Daoy (cell line): ENCODE results near the gene RCAN2. TPM values are rescaled to one million over a fixed set of nuclear protein-coding genes. Genes with fewer than 3 reads are reported as not detected.
"Not testable (repeated sequence)": the region's sequence is repeated elsewhere in the genome, so short reads cannot be mapped to it uniquely, and the experiment has no call there.

Source experiments
- DNase-seq: peaks from one replicate; pipeline ENCODE4 v3.0.0-alpha.2; 2015; ENCODE audit warnings: low read depth
- total RNA-seq: library from RNA; depleted of rRNA; stranded (reverse); fragments of >200 nt; shearing (Covaris generic); gene quantifications from 2 replicates; pipeline ENCODE4 v1.2.3, GENCODE V29; 2014

The RCAN2 gene
- total RNA-seq, 1 experiment from 2014 or later, result 2.0 TPM

GRCh38 chr6:46333481-46333880 lies 157.8 kb downstream of the RCAN2 start:
- DNase-seq, result no peak

GRCh38 chr6:46332448-46332847 lies 158.8 kb downstream of the RCAN2 start:
- DNase-seq, result not testable (repeated sequence)

GRCh38 chr6:46331461-46331860 lies 159.8 kb downstream of the RCAN2 start:
- DNase-seq, result no peak

GRCh38 chr6:46329568-46329967 lies 161.7 kb downstream of the RCAN2 start:
- DNase-seq, result no peak

GRCh38 chr6:46327779-46328178 lies 163.5 kb downstream of the RCAN2 start:
- DNase-seq, result no peak

DNA sequence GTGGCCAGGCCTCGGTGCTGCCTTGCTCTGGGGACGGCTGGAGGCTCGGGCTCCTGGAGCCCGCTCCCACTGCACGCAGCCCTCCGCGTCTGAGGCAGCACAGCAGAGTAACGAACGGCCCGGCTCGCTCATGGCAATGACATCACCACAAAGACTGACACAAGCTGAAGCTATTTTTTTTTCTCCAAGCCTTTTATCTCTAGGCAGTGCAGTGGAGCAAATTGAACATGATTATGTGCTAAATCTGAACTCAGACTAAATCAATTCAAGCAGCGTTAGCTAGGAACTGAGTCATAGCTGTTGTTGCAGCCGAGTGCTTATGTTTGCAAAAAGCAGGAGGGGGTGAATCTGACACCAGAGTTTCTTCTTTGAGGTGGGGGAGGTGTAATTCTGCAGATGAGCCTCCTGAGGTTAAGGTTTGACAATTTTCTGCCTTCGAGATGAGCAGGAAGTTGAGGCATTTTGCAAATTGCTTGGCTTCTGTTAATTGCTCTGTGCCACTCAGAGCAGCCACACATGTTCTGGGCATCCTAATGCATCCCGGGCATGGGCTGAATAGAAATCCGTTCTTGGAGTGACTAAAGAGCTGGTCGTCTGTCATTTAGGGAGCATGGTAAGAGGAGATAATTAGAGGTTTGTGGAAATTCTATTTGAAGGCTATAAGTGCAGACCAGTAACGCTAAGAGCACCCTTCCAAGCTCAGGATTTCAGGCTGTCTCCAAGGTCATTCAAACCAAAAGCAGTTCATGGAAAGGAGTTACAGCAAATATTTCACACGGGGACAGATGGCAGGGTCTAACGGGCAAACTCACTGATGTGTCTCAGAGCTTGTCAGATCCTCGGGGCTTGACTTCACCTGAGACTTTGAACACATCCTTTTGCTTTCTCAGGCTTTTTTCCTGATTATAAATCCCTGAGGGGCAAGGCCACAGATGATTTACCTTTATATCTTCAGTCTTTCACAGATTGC lies 165.4 kb downstream of the RCAN2 start:
- peak; percentile 30 for DNase-seq

DNA sequence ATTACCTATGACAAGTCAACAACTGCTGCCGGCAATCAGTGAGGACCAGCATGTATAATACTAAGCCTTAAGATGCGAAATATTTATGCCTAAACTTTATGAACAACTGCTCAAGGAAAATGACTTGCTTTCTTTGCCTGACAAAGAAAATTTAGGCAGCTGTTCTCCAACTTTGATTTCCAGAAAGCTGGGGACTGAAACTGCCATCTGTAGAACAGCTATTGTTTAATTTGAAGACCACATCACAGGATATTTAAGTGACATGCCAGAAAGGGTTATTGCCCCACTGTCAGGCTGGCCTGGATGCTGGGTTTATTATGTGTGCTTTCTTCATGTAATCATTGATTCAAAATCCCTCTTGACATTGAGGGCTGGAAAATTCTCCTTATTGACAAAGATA lies 166.5 kb downstream of the RCAN2 start:
- DNase-seq, result no peak

GRCh38 chr6:46323966-46324622 lies 167.2 kb downstream of the RCAN2 start:
- DNase-seq, result no peak

DNA sequence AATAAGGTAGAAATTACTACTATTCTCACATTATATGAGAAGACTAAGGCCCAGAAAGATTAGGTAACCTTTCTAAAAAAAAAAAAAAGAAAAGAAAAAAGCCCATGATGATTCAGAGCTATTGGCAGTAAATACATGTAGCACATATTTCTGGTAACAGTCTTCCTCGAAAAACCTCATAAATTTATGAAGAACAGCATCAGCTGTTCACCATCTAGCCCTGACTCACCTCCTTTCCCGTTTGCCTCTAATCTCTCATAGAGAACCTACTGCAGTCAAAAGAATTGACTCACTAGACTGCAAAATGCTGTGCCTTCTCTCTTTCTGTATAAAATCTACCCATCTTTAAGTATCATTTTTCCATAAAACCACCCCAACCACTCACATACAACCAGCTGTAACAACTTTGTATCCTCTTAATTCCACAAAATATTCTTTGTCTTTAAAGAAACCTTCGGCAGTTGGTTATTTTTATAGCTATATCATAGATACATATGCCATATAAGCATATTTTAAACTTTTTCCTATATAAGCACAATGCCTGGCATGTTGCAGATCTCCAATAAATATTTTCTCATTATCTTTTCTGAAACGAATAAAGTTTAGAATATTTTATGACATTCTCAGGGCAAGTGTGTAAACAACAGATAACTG lies 167.8 kb downstream of the RCAN2 start:
- DNase-seq, result peak; percentile 74

DNA sequence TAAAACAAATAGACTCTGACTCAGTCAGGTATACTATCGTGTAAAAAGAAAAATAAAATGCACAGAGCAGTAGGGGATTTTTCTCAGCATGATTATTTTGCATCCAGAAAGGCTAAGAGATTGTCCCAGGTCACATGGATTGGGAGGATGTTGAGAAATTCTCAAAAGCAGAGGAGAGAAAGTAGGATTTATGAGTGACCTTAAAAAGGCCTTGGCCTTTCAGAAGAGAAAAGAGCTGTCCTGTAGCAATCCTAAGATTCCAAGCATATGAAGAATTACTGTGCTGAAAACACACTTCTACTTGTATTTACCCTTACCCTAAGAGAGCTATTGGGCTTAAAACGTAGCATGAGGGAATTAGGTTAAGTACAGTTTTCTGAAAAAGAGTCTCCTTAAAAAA lies 170.7 kb downstream of the RCAN2 start:
- DNase-seq, result no peak

DNA sequence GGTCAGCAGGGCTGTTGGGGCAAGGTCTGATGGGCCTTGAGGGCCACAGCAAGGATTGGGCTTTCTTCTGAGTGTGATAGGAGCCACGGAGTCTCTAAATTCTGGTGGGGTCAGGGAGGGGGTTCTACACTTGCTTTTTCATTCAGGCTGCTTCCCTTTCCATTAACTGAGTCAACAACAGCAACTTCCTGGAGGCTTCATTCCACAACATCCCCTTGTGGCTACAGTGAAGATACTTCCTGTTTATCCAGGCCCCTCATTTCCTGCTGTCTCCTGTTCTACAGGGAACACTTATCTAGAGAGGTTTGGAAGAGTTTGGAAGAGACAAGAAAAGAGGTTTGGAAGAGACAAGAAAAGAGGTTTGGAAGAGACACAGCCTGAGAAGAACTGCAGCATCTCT lies 175.7 kb downstream of the RCAN2 start:
- no peak for DNase-seq

DNA sequence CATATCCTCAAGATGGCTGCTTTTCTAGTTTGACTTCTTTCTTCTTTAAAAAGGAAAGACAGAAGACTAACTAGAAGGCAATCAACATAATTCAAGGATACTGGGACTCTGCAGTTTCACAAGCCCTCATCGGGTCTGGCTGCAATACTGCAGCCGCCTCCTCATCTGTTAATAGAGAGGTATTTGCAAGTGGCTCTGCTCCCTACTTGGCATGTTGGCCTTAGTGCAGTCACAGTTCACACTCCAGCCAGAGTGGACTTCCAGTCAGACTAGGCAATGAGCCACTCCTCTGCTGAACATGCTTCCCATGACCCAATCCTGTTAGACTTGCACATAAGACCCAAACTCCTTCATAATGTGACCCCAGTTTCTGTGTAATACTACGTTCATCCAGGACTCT lies 178.6 kb downstream of the RCAN2 start:
- DNase-seq, result no peak

- DNase-seq, result no peak
Measured at GRCh38 chr6:46310196-46310595, 181.1 kb downstream of the RCAN2 start.

GRCh38 chr6:46306431-46306830 lies 184.8 kb downstream of the RCAN2 start:
- DNase-seq, result no peak

DNA sequence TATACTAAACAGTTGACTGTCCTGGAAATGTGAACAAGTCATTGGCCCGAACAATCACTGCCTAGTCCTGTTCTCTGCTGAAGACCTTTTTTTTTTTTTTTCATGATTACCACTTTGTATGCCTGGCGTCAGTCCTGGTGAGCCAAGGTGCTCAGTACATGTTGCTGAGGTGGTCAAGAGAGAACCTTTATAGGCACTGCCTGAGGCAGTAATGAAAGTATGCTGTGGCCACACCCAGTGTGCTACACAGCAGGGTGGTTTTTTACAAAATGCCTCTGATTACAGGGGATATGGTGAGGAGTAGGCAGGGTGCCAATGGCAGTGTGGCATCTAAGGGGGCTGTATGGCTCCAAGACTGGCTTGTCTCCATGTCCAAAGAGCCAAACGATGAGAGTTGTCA lies 185.4 kb downstream of the RCAN2 start:
- no peak for DNase-seq

DNA sequence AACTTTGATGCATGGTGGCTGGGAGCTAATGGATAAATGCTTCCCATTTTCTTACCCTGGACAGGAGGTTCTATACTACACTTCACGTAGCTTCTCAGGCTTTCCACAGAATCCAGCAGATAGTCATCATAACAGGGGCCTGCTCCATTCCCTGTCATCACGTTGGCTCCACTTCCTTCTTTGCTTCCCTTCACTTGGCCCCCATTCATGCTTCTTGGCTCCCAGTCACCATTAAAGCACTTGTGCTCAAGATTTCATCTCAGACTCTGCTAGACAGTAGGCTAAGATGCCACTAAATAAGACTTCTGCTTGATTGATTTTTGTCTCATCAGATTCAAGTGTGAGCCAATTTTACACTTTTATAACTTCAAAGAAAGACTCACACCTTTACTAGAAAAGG lies 186.0 kb downstream of the RCAN2 start:
- no peak for DNase-seq

- no peak for DNase-seq
Measured at GRCh38 chr6:46302816-46303215, 188.4 kb downstream of the RCAN2 start.

DNA sequence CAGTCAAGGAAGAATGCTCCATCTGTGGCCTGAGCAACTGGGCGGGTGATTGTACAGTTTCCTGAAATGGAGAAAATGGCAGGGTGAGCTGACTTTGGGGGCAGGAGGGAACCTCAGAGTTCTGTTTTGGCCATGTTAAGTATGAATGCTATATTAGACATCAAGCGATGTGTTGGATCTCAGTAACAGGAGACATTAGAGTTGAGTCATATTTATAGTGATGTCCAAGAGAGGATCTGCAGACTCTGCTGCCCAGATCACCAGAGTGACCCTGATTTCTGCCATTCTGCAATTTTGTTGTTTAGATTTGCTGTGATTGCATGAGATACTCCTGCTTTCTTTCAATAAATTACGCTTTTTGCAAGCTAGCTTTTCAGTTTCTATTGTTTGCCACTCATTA lies 189.1 kb downstream of the RCAN2 start:
- DNase-seq, result no peak

GRCh38 chr6:46299253-46299652 lies 192.0 kb downstream of the RCAN2 start:
- no peak for DNase-seq

DNA sequence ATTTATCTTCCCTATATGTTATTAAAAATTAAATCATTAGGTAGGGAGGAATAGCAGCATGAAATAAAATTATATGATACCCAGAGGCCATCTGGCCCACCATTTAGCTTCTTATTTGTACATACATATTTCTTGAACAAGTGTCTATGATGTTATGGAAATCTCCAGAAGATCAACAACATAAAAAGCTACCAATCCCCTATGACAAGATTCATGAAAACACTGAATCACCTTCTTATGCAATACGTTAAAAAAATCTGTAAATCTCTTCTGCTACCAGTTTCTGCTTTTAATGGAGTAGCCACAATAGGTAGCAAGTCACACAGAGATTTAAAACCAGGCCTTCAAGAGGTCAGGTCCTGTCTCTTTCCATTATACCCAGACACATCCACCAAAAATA lies 194.7 kb downstream of the RCAN2 start:
- no peak for DNase-seq

GRCh38 chr6:46293641-46294316 lies 197.5 kb downstream of the RCAN2 start:
- no peak for DNase-seq

DNA sequence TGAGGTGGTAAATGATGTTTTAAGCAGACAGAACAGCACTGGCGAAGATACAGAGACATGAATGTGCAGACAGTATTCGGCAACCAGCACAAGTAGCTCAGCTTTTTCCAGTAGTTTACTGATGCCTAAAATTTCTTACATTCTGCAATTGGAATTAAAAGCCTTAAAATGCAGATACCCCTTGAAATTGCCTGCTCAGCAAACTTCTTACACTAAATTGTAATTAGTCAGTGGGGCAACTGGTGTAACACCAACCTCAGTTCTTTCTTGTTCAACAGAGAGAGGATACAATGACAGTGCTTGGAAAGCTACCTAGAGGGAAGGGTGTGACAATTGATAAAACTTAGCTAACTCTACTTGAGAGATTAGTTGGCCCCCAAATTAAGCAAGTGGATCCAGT lies 199.4 kb downstream of the RCAN2 start:
- no peak for DNase-seq
